Fibroblast of lung (primary cell): ENCODE data around the gene PLAC1. TPM values are rescaled to one million over a fixed set of nuclear protein-coding genes. Genes with fewer than 3 reads are reported as not detected.

Experiments
- DNase-seq, 2 donors: peaks; one replicate each; pipeline versions ENCODE4 v3.0.0 to v3.0.0-alpha.2; 2010; ENCODE audit warnings: low read depth in 2 of 2
- H2AFZ ChIP-seq: 2 replicates; pipeline ENCODE4 v1.5.1; 2012; ENCODE audit warnings: low read length, control low read depth, inconsistent platforms
- H3K27ac ChIP-seq: 2 replicates; pipeline ENCODE4 v1.5.1; 2011; ENCODE audit warnings: low read length, control low read depth; ENCODE audit not compliant: insufficient read depth
- H3K27me3 ChIP-seq: 2 replicates; pipeline ENCODE4 v1.5.1; 2011; ENCODE audit warnings: mild to moderate bottlenecking, low read length; ENCODE audit not compliant: control insufficient read depth, insufficient read depth
- H3K36me3 ChIP-seq: 2 replicates; pipeline ENCODE4 v1.5.1; 2011; ENCODE audit warnings: low read length; ENCODE audit not compliant: control insufficient read depth, insufficient read depth
- H3K4me1 ChIP-seq: 2 replicates; pipeline ENCODE4 v1.5.1; 2011; ENCODE audit warnings: low read length; ENCODE audit not compliant: control insufficient read depth, insufficient read depth; ENCODE audit errors: extremely low read depth
- H3K4me2 ChIP-seq: 2 replicates; pipeline ENCODE4 v1.5.1; 2011; ENCODE audit warnings: low read length, control low read depth; ENCODE audit not compliant: insufficient read depth; ENCODE audit errors: extremely low read depth
- H3K4me3 ChIP-seq, 4 experiments: fragments of 200-600 bp in 1 of 4; sonication (generic) in 1 of 4; replicated peaks in 1 of 4; 2 replicates each; pipeline ENCODE4 v1.5.1; 2011 to 2016; ENCODE audit warnings: low read length in 4 of 4, low read depth in 3 of 4, mild to moderate bottlenecking in 3 of 4, control low read depth in 2 of 4, inconsistent platforms in 1 of 4, mixed read lengths in 1 of 4; ENCODE audit not compliant: insufficient read depth in 1 of 4; ENCODE audit errors: control extremely low read depth in 1 of 4
- H3K79me2 ChIP-seq: 2 replicates; pipeline ENCODE4 v1.5.1; 2012; ENCODE audit warnings: mild to moderate bottlenecking, low read length, inconsistent platforms; ENCODE audit not compliant: control insufficient read depth, insufficient read depth
- H3K9ac ChIP-seq: 2 replicates; pipeline ENCODE4 v1.5.1; 2011; ENCODE audit warnings: mild to moderate bottlenecking, low read length, control low read depth; ENCODE audit not compliant: insufficient read depth
- H3K9me3 ChIP-seq: 2 replicates; pipeline ENCODE4 v1.5.1; 2012; ENCODE audit warnings: low read depth, low read length; ENCODE audit not compliant: control insufficient read depth, insufficient read depth
- H4K20me1 ChIP-seq: 2 replicates; pipeline ENCODE4 v1.5.1; 2011; ENCODE audit warnings: low read length; ENCODE audit not compliant: control insufficient read depth, insufficient read depth; ENCODE audit errors: extremely low read depth
- CTCF ChIP-seq, 2 donors: IDR thresholded peaks in 1 of 2; conservative IDR thresholded peaks in 1 of 2; 1 replicate in 1 of 2; 2 replicates in 1 of 2; pipeline ENCODE4 v1.5.1; 2011 to 2012; ENCODE audit warnings: low read length in 2 of 2, control low read depth in 1 of 2, inconsistent platforms in 1 of 2, low read depth in 1 of 2, mild to moderate bottlenecking in 1 of 2
- EZH2 ChIP-seq: IDR thresholded peaks from 2 replicates; pipeline ENCODE4 v1.5.1; 2012; ENCODE audit warnings: low read length, control low read depth, mild to moderate bottlenecking; ENCODE audit errors: missing control alignments
- polyA plus RNA-seq, 2 donors: library from polyadenylated mRNA; depleted of rRNA in 1 of 2; stranded (reverse) in 1 of 2; unstranded in 1 of 2; fragments of >200 nt; gene quantifications; 2 replicates each; pipeline ENCODE4 v1.2.1, GENCODE V29; 2011 to 2012; ENCODE audit warnings: missing spikeins in 1 of 2
- total RNA-seq: library from RNA; depleted of rRNA; stranded (reverse); fragments of >200 nt; gene quantifications from 2 replicates; pipeline ENCODE4 v1.2.1, GENCODE V29; 2014

PLAC1 gene
- total and polyA plus RNA-seq, 2 donors (not counting 1 experiment from before 2014, with no cell fraction given) = 0.17 to 0.22 TPM

DNA sequence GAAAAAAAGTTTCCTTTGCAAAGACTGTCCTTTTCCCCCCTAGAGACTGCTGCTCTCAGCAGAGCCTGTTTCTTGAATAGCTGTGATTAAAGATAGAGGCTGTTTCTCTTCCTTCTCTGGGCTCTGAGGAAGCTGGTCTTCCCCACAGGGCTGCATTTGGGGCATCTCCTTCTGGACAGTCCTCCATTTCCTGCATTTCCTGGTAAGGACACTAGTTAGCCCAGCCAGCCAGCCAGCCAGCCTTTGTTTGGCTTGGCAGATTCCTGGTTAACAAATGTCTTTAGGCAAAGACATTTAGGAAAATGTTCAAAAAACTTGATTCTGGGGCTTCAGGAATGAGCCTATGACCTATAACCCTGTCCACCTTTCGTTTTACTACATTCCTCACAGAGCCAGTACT lies 34.0 kb upstream of the PLAC1 start:
- Histone ChIP-seq H2AFZ (no peak overlapping the region), H3K9ac (no peak overlapping the region), H3K36me3 (no peaks in the 10 kb centered on the region), H3K4me2 (no peak overlapping the region), H3K9me3 (no peaks in the 10 kb centered on the region), H3K4me1 (peaks cover 4% of the 10 kb centered on the region), H3K79me2 (no peaks in the 10 kb centered on the region), H3K27me3 (no peaks in the 10 kb centered on the region), H3K4me3 (no peak overlapping the region), H4K20me1 (no peaks in the 10 kb centered on the region), H3K27ac (no peak overlapping the region)
- no peak for TF ChIP-seq CTCF (conservative IDR thresholded peaks at IDR 0.05 in 1 of 2, IDR thresholded peaks at IDR 0.05 in 1 of 2; ENCODE audit: low read depth in 1 of 2, low read length in 2 of 2)
- TF ChIP-seq EZH2 = no peak
- DNase-seq = no peak

DNA sequence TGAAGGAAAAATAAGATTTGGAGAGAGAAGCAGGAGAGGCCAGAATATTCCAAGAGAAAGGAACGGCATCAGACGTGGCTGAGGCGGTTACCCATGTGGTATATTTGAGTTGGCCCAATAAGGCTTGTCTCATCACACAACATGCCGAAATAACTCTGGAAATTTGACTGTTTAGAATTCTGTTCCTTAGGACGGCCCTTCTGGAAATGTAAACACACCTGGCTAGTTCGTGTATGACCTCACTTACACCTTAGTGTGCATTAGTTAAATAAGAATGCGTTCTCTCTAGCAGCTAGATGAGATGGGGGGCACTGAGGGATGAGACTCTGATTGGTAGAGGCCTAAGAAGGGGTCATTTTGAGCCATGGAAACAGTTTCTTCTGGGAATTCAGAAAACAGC lies 33.2 kb upstream of the PLAC1 start:
- no peak for TF ChIP-seq EZH2
- TF ChIP-seq CTCF (conservative IDR thresholded peaks at IDR 0.05 in 1 of 2, IDR thresholded peaks at IDR 0.05 in 1 of 2; ENCODE audit: low read depth in 1 of 2, low read length in 2 of 2) = no peak
- Histone ChIP-seq H3K4me3 (no peak overlapping the region), H3K36me3 (no peaks in the 10 kb centered on the region), H3K9me3 (no peaks in the 10 kb centered on the region), H4K20me1 (no peaks in the 10 kb centered on the region), H3K79me2 (no peaks in the 10 kb centered on the region), H3K27me3 (no peaks in the 10 kb centered on the region), H3K27ac (no peak overlapping the region), H3K9ac (no peak overlapping the region), H3K4me1 (peaks cover 4% of the 10 kb centered on the region), H2AFZ (no peak overlapping the region), H3K4me2 (no peak overlapping the region)
- no peak for DNase-seq

- Histone ChIP-seq H3K4me2 (no peak overlapping the region), H3K79me2 (no peaks in the 10 kb centered on the region), H3K9me3 (no peaks in the 10 kb centered on the region), H3K27ac (no peak overlapping the region), H2AFZ (no peak overlapping the region), H3K27me3 (no peaks in the 10 kb centered on the region), H4K20me1 (no peaks in the 10 kb centered on the region), H3K9ac (no peak overlapping the region), H3K4me3 (no peak overlapping the region), H3K4me1 (peaks cover 4% of the 10 kb centered on the region), H3K36me3 (no peaks in the 10 kb centered on the region)
- DNase-seq = peak in 1 of 2 donors; percentile 76
- TF ChIP-seq EZH2 = no peak
- no peak for TF ChIP-seq CTCF (conservative IDR thresholded peaks at IDR 0.05 in 1 of 2, IDR thresholded peaks at IDR 0.05 in 1 of 2; ENCODE audit: low read depth in 1 of 2, low read length in 2 of 2)
Measured at GRCh38 chrX:134688839-134689238, 30.6 kb upstream of the PLAC1 start.
